NCI-H82 treated with DMSO at 0.1 percent for 48 hours (cell line): Measurements from ENCODE around the gene RPL29.
"Not testable (repeated sequence)": the region's sequence is repeated elsewhere in the genome, so short reads cannot be mapped to it uniquely, and the experiment has no call there.

Source experiments
- DNase-seq: peaks from one replicate; lab custom pipeline; 2025; ENCODE audit not compliant: unreplicated experiment; lab: John Stamatoyannopoulos, UW

Gene RPL29

DNA sequence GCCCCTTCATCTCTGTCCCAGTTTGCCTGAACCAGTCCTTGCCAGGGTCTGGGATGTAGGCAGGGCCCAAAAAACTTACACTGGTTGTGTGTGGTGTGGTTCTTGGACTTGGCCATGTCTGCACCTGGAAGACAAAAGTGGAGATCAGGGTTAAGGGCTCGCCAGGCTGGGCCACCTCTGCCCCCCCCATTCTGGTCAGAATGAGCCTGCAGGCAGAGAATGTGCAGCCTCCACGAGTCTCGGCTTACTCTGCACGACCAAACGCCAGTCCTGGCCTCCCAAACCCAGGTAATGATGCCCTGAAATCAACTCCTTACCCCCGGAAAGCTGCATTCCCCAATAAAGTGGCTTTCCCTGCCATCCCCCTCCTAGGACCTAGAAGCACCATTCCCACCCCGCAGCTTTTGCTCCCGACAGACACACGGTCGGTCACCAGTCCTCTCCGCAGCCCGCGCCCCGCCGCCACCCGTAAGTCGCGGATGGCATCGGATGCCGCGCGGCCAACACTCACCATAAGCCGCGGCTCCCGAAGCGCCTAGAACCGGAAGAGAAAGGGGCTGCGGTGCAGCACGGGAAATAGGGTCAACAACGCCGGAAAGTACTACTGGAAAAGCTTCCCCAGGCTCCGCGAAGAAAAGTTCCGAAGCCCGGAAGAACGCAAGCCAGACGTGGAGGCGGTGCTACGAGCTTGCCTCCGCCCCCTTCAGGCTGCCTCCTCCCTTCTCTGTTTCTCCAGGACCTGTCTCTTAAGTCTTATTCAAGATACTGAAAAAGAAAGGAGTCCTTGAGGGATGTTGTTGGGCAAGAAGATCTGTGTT is at the start of gene RPL29:
Gene RPL29 (minus strand): TSS at position 550 of the 818 bp plus-strand sequence. CDS start 434 bp downstream, at position 116.
- DNase-seq: peak; percentile 95

DNA sequence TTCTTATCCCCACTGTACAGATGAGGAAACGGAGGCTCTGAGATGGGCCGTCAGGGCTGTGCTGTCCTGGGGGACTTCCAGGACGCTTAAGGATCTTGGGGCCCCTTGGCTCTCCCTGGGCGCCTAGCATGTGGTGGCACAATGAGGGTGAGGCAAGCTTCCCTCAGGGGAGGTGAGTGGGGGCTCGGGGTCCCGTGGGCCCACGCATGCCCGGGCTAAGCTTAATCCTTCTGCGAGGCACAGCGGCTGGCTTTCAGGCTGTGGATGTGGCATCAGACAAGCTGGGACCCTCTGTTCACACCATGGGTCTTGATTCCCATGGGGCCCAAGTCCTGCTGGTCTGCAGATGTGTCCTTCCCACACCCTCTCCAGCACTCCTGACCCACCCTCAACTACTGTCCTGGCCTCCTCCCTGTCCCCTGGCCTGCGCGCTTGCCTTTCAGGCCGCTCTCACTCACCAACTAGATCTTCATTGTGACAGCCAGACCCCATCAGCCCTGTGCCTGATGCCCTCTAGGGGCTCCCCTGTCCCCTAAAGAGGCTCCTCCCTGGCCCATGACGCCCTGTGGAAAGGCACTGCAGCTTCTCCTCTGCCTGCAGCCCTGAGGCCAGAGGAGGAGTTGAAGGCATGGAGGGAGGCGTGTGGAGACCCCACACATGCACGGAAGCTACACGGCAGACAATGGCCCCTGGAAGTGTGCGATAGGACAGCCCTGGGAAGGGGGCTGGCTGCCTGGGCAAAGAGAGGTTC is 49.3 kb upstream of the RPL29 start:
- no peak for DNase-seq

DNA sequence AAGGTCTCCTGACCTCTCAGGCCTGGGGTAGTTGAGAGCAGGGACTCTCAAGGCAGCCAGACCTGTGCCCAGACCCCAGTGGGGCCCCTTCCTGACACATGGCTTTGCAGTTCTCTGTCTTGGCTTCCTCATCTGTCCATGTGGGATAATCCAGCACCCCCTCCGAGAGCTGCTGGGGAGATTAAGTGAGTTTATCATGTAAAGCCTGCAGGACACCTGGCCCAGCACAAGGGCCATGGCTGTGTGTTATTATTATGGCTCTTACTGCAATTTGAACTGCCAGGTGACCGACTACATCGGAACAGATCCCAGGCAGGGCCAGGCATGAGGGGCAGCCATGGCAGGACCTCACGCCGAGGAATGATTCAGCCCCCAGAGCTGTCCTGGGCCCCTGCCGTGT is 48.1 kb upstream of the RPL29 start:
- peak; percentile 83 for DNase-seq

DNA sequence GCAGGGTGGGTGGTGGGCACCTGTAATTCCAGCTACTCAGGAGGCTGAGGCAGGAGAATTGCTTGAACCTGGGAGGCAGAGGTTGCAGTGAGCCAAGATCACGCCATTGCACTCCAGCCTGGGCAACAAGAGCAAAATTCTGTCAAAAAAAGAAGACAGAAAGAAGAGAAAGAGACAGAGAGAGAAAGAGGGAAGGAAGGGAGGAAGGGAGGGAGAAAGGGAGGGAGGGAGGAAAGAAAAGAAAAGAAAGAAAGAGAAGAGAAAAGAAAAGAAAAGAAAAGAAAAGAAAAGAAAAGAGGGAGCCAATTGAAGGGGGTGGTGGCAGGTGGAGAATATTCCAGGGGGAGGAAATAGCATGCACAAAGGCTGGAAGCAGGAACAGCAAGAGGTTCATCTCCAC is 47.3 kb upstream of the RPL29 start:
- DNase-seq: not testable (repeated sequence)

DNA sequence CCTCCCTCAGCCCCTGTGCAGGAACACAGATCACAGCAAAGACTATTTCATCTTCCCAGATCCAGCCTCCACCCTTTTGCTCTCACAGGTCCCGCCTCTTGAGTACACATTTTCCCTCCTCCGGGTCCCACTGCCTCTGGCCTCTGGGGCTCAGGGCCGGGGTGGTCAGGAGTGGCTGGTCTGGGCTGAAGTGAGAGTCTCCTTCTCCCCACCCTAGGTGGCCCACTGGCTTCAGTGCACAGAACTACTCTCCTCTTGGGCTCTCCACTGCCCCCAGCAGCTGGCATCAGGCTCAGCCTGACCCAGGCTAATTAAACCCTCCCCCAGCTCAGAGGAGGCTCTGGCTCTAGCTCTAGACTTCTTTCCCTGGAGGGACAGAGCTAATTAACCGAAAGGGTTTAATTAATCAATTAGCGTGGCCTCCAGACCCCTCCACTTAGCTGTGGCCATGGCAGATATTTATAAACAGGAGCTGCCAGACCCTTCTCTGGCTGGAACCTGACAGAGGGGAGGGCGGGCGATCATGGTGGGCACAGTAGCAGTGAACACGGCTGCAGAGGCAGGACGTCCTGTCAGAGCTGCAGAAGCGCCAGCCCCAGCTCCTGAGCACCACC is 45.5 kb upstream of the RPL29 start:
- DNase-seq: peak; percentile 26

DNA sequence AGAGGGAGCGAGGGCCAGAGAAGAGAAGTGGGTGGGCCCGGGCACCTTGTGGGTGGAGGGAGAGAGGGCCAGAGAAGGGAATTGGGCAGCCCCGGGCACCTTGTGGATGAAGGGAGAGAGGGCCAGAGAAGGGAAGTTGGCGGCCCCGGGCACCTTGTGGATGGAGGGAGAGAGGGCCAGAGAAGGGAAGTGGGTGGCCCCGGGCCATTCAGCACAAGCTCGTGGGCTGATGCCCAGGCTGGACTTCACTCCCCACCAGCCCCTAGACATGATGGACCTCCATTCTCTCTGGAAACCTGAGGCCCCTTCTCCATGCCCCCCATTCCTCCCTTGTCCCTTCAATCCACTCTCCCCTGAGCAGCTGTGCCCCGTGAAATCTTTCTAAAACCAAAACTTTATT is 44.9 kb upstream of the RPL29 start:
- DNase-seq: no peak

DNA sequence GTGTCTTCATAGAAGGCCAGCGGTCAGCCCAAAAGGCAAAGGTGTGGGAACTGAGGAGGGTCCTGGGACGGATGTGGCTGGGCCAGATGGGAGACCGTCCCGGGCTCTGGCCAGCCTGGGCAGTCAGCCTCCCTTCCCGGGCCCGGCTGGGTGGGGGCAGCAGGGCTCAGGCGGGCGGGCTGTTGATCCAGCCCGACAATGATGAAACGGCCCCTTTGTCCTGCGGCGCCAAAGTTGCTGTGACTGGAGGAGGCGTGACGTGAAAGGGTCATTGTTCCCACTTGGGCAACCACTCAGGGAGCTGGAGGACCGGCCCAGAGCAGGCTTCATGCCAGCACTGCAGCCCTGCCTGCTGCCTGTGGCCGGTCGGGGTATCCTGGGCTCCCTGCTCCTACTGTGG is 44.2 kb upstream of the RPL29 start:
- DNase-seq: no peak

DNA sequence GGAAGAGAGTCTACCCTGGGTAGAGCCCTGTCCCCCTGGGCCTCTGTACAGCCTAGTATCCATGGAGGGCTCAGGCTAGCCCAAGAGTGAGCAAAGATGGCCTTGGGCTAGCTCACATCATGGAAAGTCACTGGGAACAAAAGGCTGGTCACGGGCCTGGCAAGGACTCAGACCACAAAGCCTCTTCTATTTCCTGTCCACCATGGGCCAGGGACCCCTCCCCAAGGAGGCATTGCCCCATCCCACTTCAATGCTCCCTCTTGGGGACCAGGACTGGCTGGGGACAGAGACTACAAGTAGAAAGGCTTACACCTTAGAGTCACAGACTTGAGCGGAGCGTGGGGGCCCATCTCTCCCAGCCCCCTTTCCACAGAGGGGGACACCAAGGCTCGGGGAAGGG is 43.7 kb upstream of the RPL29 start:
- no peak for DNase-seq

DNA sequence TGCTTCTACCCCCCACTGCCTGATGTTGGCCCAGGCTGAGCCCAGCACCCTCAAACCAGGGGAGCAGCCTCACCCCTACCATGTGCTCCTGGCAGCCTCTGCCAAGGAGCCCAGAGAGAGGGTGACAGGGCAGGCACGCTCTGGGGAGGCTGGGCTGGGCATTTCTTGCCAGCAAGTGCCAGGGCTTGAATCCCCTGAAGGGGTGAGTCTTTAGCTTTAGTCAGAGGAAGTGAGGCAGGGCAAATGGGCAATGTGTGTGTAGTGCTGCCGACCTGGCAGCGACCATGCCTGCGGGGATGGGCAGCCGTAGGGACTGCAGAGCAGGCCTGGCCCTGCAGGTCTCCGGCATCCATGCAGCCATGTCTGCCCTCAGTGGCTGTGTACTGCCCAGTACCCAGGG is 42.5 kb upstream of the RPL29 start:
- no peak for DNase-seq

DNA sequence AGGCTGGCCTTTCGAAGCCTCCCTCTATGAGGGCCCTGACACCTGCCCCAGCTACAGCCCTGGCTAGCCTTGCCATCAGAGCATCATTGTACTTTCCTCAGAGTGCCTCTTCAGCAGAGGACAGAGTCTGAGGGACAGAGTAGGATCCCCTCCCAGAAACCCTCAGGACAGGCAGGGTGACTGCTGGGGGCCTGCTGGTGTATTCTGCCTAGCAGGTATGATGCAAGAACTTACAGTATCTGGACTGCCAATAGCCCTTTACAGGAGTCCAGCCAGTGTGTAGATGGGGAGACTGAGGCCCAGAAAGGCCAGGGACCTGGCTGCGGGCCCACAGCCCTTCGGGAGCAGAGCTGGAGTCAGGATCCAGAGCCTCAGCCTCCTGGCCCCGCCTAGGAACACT is 41.6 kb upstream of the RPL29 start:
- DNase-seq: no peak

DNA sequence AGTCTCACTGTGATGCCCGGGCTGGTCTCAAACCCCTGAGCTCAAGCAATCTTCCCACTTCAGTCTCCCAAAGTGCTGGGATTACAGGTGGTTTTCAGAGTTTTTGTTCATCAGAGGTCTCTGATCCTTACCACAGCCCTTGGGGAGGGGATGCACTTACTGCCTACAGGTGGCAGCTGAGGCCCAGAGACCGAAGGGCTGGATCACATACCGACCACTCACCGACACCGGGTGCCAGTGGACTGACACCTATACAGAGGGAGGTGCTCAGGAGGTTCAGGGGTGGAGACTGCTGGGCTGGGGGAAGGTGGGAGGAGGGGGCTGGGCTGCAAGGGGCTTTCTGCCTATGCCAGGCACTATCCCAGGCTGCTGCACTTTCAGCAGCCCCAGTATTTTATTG is 41.1 kb upstream of the RPL29 start:
- no peak for DNase-seq

DNA sequence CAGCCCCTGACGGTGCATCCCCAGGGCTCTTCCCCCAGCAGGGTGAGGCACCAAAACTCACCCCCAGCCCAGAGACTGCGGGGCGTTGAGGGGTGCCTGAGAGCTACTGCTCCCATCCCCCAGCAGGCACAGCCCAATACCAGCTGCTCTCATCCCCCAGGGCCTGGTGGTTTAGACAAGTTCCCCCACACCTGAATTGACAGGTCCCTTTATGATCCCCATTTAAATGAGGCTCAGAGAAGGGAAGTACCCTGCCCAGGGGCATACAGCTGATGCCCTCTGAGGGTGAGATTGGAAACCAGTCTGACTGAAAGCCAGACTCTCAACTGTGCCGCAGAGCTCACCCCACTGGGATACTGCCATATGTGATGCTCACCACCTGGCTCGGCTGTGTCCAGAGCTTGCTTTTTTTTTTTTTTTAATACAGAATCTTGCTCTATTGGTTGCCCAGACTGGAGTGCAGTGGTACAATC is 40.6 kb upstream of the RPL29 start:
- DNase-seq: no peak

DNA sequence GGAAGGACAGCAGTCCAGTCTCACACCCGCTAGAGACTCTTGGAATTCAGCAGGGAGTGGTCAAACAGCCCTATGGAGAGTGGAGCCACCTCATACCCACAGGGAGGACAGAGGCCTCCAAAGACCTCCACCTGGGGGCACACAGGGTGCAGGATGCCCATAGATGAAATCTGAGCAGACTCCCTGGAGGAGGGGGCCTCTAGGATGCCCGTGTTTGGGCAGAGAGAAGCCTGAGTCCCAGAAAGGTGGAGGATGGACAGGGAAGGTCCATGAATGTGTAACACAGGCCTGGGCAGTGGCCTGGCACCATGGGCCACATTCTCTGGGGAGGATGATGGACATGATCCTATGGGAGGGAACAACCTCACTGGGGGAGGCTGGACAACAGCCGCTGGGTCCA is 39.0 kb upstream of the RPL29 start:
- DNase-seq: no peak

DNA sequence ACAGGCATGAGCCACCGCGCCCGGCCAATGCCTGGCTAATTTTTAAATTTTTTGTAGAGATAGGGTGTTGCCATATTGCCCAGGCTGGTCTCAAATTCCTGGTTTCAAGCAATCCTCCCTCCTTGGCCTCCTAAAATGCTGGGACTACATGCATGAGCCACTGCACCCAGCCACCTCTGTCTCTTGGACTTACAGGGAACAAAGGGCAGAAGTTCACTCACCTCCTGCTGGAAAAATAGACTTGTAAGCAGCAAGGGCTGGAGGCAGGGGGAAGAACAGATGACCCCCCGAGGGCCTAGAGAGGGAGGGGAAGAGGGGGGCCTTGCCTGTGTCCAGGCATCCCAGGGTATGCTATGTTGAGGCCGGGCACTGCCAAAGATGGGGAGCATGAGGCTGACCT is 38.5 kb upstream of the RPL29 start:
- no peak for DNase-seq

DNA sequence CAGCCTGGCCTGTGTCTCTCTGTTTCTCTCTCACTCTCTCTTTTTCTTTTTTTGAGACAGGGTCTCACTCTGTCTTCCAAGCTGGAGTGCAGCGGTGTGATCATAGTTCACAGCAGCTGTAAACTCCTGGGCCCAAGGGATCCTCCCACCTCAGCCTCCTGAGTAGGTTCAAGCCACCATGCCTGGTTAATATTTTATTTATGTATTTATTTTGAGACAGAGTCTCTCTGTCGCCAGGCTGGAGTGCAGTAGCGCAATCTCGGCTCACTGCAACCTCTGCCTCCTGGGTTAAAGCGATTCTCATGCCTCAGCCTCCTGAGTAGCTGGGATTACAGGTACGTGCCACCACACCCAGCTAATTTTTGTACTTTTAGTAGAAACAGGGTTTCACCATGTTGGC is 38.1 kb upstream of the RPL29 start:
- DNase-seq: not testable (repeated sequence)

DNA sequence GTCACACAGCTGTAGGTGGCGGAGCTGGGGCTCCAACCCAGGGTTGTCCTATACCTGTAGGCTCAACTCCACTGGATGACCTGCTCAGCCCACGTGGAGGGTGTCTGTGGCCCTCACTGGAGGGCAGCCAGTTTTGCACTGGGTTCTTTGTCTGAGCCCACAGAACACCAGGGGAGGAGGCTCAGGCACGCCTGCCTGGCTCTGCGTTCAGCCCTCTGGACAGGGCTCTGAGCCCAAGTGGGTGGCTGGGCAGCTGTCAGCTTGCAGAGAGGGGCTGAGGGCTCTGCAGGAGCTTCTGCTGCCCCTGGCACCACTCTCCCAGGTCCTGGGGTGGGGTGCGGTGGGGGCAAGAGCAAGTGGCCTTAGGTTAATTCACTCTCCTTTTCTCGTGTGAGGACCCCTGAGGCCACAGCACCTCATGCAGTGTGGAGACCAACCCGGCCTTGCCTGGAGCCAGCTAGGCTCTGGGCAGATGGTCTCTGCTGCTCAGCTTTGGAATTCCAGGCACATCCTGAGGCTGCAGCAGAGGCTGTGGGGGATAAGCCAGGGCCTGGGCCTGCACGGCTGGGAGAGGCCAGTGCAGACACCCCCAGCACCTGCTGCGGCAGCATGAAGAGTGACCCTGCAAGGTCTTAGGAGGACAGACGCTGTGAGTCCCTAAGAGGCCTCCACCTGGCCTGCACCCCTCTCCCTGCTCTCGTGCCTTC is 37.2 kb upstream of the RPL29 start:
- peak; percentile 57 for DNase-seq

DNA sequence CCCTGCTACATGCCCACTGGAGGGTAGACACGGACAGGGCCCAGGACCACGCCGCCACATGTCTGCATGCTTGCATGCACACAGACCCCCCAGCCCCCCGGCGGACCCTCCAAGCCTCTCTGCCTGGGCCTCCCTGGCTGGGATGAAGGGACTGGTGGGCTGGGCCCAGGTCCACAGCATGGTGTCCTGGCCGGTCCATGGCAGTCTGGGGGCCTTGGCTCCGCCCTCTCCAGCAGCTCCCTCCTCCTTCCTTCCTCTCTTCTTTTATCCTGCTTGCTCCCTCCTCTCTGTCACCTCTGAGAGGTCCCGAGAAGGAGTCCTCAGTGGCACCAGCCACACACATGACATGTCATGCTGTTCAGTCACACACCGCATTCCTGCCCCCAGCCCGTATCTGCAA is 36.2 kb upstream of the RPL29 start:
- DNase-seq: no peak

DNA sequence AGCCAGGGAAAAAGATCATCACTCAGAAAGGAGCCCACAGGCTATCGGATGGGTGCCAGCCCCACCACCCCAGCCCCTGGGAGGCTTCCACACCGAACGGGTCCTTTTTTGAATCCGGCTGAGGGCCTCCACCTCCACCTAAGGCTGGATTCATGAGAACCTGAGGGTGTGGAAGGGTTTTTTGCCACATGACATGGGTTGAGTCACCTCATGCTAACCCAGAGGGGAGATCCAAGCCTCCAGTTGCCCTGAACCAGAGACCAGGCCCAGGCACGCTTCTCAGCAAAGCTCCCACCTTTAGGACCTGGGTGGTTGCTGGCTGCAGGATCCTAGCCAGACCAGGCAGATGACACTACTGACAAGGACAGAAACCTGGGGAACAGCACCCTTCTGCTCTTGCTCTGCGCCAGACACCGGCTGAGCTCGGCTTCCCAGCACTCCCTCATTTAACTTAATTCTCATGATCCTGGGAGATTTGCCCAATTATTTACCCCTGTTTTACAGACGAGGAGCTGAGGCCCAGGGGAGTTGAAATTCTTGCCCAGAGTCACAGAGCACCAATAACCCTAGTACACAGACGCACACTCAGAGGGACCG is 35.1 kb upstream of the RPL29 start:
- DNase-seq: no peak

DNA sequence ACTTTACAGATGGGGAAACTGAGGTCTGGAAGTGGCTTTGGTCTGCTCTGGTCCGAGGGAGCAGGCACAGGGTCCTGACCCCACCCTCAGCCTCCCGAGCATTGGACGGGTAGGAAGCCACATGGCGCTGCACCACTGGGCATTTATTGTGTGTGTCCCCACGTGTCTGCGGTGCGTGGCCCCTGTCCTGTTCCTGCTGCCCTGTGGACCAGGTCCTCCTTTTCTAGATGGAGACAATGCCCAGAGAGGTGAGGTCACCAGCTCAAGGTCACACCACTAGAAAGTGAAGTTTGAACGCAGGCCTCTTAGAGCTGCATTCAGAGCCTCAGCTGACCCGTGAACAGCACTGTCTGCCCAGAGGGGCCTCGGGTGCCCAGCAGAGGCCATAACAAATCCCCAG is 33.8 kb upstream of the RPL29 start:
- no peak for DNase-seq

DNA sequence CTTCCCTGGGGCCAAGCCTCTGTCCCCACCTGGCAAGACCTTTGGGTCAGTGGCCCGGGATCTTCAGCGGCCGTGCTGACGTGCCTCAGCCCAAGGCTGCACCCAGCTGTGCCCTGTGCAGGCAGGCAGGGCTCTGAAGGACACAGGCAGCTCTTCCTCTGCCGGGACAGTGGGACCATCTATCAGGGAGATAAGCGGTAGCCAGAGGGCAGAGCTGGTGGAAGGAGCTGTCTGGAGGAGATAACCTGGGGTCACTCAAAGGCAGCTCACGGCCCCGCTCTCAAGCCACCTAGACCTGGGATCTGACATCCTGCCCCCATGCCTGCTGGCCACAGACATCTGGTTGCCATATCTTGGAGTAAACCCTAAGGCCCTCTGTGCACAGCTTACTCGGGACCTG is 33.4 kb upstream of the RPL29 start:
- no peak for DNase-seq

DNA sequence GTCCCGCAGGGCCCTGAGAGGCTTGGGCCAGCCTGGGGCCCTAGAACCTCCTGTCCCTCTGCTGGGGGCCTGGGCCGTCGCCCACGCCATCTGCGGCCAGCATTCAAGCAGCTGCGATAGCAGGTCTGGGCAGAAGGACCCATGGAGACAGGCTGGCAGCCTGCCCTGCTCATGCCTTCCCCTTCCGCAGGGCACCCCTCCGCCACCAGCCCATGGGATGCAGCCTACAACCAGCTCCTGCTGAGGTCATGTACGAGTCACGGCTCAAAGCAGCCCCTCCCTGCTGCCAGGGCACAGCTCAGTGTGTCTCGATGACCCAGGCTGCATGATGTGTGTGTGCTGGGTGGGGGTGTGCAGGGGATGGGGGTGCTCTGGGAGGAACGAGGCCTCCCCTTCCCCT is 32.9 kb upstream of the RPL29 start:
- DNase-seq: no peak
